ENCODE results near the gene IL20RB.

The IL20RB gene

DNA sequence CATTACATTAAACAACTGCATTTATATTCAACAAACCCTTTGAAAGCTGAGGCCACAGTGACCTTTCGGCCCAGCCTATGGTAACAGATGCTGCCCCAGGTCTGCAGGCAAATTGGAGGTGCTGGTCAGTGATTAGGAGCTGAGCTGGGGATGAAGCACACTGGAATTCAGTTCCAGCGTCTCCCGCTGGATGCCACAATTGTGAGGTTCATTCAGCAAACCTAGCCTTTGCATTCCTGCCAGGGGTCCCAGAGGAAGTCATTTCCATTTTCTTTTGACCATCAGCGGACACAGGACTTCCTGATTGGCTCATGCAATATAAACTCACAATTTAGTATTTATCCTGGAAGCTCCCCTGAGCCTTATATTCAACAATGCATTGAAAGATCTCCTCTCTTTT, 89.5 kb downstream of the IL20RB start:
- DNase-seq: no peak

GRCh38 chr3:137050281-137050680, 92.5 kb downstream of the IL20RB start:
- no peak for DNase-seq

- DNase-seq: no peak
Measured at GRCh38 chr3:137052298-137052697, 94.5 kb downstream of the IL20RB start.

Measured in T1000 (cell line).